ENCODE results near the gene ZNF784. TPM values are rescaled to one million over a fixed set of nuclear protein-coding genes. Genes with fewer than 3 reads are reported as not detected.

Gene ZNF784
- total RNA-seq, 4 donors from 2014 or later, result 1.5 to 6.9 (median 1.9) TPM

DNA sequence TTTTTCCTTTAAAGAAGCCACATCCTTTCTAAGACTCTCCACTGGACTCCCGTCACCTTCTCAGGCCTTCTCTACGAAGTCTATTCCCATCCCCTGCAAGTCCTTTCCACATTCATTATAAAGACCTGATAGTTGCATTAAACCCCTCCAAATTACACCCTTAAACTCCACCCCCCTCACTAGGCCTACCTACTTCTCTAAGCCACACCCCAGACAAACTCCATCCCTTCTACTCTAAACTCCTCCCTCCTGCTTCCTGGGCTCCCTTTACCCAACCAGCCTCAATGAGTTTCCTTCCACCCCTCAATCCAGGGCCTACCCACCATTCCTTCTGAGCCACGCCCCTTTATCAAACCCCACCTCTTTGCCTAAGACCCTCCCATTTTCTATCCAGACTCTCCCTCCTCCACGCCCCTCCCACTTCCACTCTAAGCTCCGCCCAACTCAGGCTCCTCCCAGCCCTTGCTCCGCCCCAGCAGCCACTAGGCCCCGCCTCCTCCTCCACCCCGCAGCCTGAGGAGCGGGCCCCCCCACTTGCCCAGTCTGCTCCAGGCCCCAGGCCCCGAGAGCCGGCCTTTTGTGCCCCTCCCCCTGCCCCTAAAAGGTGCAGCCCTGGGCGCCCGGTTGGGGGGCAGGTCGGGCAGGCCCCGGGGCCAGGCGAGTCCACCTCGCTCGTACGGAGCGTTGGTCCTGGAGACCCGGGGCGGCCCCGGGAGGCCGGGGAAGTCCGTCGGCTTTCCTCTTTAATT is 25.5 kb downstream of the ZNF784 start:
- Histone ChIP-seq H3K27me3 (no peaks in the 10 kb centered on the region), H3K27ac (peak overlapping the region; percentile 88 to 99 (median 95)), H3K4me1 (peaks cover 0 to 29% (median 4%) of the 10 kb centered on the region in 4 donors), H3K4me3 (peak overlapping the region; percentile 50 to 86 (median 76)), H3K36me3 (peaks cover 0 to 49% (median 0%) of the 10 kb centered on the region in 3 donors), H3K9me3 (no peaks in the 10 kb centered on the region)
- 5 to 6% methylated on average over 26 of the region's 26 CpGs for WGBS, 2 donors
- peak; percentile 90 to 96 for DNase-seq (ENCODE audit: low spot score in 2 of 2)
- TF ChIP-seq, protein P1, sequence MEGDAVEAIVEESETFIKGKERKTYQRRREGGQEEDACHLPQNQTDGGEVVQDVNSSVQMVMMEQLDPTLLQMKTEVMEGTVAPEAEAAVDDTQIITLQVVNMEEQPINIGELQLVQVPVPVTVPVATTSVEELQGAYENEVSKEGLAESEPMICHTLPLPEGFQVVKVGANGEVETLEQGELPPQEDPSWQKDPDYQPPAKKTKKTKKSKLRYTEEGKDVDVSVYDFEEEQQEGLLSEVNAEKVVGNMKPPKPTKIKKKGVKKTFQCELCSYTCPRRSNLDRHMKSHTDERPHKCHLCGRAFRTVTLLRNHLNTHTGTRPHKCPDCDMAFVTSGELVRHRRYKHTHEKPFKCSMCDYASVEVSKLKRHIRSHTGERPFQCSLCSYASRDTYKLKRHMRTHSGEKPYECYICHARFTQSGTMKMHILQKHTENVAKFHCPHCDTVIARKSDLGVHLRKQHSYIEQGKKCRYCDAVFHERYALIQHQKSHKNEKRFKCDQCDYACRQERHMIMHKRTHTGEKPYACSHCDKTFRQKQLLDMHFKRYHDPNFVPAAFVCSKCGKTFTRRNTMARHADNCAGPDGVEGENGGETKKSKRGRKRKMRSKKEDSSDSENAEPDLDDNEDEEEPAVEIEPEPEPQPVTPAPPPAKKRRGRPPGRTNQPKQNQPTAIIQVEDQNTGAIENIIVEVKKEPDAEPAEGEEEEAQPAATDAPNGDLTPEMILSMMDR (IDR thresholded peaks at IDR 0.05), result peak in 1 of 5 experiments; percentile 33
- no peak for TF ChIP-seq POLR2A (IDR thresholded peaks at IDR 0.05)

GRCh38 chr19:55598034-55598433 is 26.3 kb downstream of the ZNF784 start:
- peaks cover 0 to 58% (median 0%) of the 10 kb centered on the region in 3 donors for H3K36me3 ChIP-seq
- TF ChIP-seq EP300 (IDR thresholded peaks at IDR 0.05), result no peak
- TF ChIP-seq, protein P1 (IDR thresholded peaks at IDR 0.05), result no peak
- no peak for TF ChIP-seq POLR2A (IDR thresholded peaks at IDR 0.05)
- peak overlapping the region in 1 of 4 donors; percentile 91 for H3K27ac ChIP-seq
- 81 to 84% methylated on average over 9 of the region's 9 CpGs for WGBS, 2 donors
- peaks cover 0 to 20% (median 4%) of the 10 kb centered on the region in 4 donors for H3K4me1 ChIP-seq
- H3K4me3 ChIP-seq, result no peak overlapping the region
- DNase-seq (ENCODE audit: low spot score in 2 of 2), result no peak
- H3K27me3 ChIP-seq, result no peaks in the 10 kb centered on the region
- no peaks in the 10 kb centered on the region for H3K9me3 ChIP-seq

GRCh38 chr19:55597501-55597921 is 26.9 kb downstream of the ZNF784 start:
- no peak for DNase-seq (ENCODE audit: low spot score in 2 of 2)
- 93 to 94% methylated on average over 24 to 30 of the region's 30 CpGs for WGBS, 2 donors

GRCh38 chr19:55596304-55596703 is 28.1 kb downstream of the ZNF784 start:
- no peaks in the 10 kb centered on the region for H3K27me3 ChIP-seq
- 97 to 100% methylated on average over 3 of the region's 3 CpGs for WGBS, 2 donors
- peaks cover 0 to 61% (median 0%) of the 10 kb centered on the region in 3 donors for H3K36me3 ChIP-seq

More at GRCh38 chr19:55597501-55597921, 26.9 kb downstream of the ZNF784 start:
- peaks cover 0 to 20% (median 4%) of the 10 kb centered on the region in 4 donors for H3K4me1 ChIP-seq
- no peaks in the 10 kb centered on the region for H3K27me3 ChIP-seq
- TF ChIP-seq, protein P1 (IDR thresholded peaks at IDR 0.05), result no peak
- TF ChIP-seq EP300 (IDR thresholded peaks at IDR 0.05) (no peak), POLR2A (IDR thresholded peaks at IDR 0.05) (no peak)
- H3K4me3 ChIP-seq, result no peak overlapping the region
- H3K27ac ChIP-seq, result no peak overlapping the region
- peaks cover 0 to 58% (median 0%) of the 10 kb centered on the region in 3 donors for H3K36me3 ChIP-seq
- no peaks in the 10 kb centered on the region for H3K9me3 ChIP-seq

More at GRCh38 chr19:55596304-55596703, 28.1 kb downstream of the ZNF784 start:
- H3K27ac ChIP-seq, result no peak overlapping the region
- TF ChIP-seq, protein P1 (IDR thresholded peaks at IDR 0.05), result no peak
- TF ChIP-seq EP300 (IDR thresholded peaks at IDR 0.05), result no peak
- TF ChIP-seq POLR2A (IDR thresholded peaks at IDR 0.05), result no peak
- H3K4me3 ChIP-seq, result no peak overlapping the region
- H3K9me3 ChIP-seq, result no peaks in the 10 kb centered on the region
- DNase-seq (ENCODE audit: low spot score in 2 of 2), result no peak
- peaks cover 0 to 16% (median 3%) of the 10 kb centered on the region in 4 donors for H3K4me1 ChIP-seq

Data from tibial nerve (tissue), 4 donors.